ENCODE data around the gene SCAMP1. TPM values are rescaled to one million over a fixed set of nuclear protein-coding genes. Genes with fewer than 3 reads are reported as not detected.

The SCAMP1 gene
- total RNA-seq, 1 experiment from 2014 or later = 43.8 TPM

DNA sequence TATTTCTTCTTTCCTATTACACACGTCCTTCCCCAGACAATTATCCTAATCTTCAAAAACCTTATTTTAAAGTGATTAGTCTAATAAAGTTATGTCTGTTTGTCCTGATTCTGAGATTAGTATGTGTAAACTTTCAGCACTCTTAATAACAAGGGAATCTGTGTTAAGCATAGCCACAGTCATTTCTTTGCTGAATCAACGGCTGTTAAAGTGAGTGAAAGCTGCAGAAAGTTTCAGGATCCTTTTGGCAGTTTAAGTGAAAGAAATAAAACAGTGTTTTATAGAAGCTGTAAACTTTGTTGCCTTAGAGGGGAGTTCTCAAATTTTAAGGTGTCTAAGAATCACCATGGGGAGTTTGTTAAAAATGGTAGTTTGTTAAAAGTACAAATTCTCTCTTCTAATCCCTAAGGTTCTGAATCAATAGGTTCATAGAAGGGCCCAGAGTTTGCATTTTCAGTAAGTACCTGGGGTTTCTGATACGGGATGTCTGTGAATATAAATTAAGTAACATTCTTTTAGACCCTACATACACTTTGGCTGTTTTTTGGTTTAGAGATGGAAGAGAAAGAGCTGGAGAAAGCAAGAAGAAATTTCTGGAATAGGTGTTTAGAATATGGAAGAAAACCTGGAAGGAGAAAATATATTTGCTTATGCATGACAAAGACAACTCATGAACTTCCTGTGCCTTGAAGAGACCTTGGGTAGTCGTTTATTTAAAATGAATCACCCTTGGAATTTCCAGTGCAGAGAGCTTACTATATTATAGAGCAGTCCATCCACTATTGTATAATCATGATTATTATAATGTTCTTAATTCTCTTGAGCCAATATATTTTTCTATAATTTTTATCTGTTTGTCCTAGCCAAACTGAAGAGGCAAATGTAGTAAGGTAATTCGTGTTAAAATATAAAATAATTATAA is 45.7 kb downstream of the SCAMP1 start:
- ATAC-seq = no peak
- TF ChIP-seq CBFB (CRISPR knock-in tag; IDR thresholded peaks at IDR 0.05; ENCODE audit: low read depth) = no peak
- no peak for TF ChIP-seq ZNF263 (CRISPR knock-in tag; IDR thresholded peaks at IDR 0.05; ENCODE audit: low read depth)
- no peak for TF ChIP-seq GTF2I (CRISPR knock-in tag; conservative IDR thresholded peaks at IDR 0.05)
- TF ChIP-seq FOXP1 (CRISPR knock-in tag; IDR thresholded peaks at IDR 0.05; ENCODE audit: borderline replicate concordance) = no peak
- TF ChIP-seq OVOL2 (CRISPR knock-in tag; IDR thresholded peaks at IDR 0.05; ENCODE audit: borderline replicate concordance) = no peak
- TF ChIP-seq, protein P1, sequence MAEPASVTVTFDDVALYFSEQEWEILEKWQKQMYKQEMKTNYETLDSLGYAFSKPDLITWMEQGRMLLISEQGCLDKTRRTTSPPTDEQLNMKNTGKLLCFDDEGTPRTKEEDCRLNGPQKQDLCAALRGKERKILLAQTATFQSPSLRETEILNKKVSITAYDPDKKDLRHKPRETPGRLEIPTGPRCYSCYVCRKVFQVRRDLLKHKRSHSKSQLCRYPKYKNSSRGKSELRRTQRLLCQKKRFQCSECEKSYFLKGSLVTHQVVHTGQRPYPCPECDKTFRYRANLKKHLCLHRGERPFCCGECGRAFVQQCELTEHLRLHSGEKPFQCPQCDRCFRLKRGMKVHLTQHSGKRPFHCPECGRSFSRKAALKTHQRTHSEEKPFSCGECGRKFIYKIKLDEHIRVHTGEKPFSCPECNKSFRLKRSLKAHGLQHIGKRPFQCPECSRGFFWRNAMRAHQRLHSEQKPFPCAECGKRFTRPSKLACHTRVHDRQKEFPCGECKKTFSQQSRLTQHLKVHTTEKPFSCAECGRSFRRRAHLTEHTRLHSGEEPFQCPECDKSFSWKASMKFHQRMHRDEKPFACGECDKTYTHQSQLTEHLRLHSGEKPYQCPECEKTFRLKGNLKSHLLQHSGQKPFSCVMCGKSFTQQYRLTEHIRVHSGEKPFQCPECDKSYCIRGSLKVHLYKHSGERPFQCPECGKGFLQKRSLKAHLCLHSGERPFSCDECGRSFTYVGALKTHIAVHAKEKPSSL (CRISPR knock-in tag; conservative IDR thresholded peaks at IDR 0.05) = no peak
- no peak for TF ChIP-seq ZNF317 (CRISPR knock-in tag; IDR thresholded peaks at IDR 0.05; ENCODE audit: borderline replicate concordance, low read depth)
- H3K27ac Mint-ChIP-seq = no peak overlapping the region
- H3K36me3 Mint-ChIP-seq = peaks cover 3% of the 10 kb centered on the region; the same call in 1 of the 2 replicates
- DNase-seq (ENCODE audit: low spot score) = no peak
- H3K9me3 Mint-ChIP-seq = no peaks in the 10 kb centered on the region
- ChIA-PET CTCF (no interaction called here), POLR2A (no interaction called here)
- H3K4me3 Mint-ChIP-seq = no peak overlapping the region
- H3K4me1 Mint-ChIP-seq = peaks cover 24% of the 10 kb centered on the region
- H3K27me3 Mint-ChIP-seq (ENCODE audit: low read depth) = no peaks in the 10 kb centered on the region

DNA sequence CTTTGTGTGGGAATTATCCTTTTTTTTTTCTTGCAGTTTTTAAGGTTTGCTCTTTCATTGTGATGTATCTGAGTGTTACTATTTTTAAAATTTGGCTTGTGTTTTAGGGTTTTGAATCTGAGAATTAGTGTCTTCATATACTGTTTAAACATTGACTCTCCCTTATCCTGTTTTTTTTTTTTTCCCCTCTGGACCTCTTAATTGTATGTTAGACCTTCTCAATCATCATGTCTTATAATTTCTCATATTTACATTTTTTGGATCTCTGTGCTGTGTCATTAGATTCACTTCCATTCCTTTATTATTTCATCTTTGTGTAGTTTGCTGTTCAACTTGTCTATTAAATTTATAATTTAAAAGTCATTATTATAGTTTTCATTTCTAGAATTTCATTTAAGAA is 47.0 kb downstream of the SCAMP1 start:
- H3K36me3 Mint-ChIP-seq = peaks cover 3% of the 10 kb centered on the region; the same call in 1 of the 2 replicates
- H3K27me3 Mint-ChIP-seq (ENCODE audit: low read depth) = no peaks in the 10 kb centered on the region
- peaks cover 29% of the 10 kb centered on the region for H3K4me1 Mint-ChIP-seq
- ChIA-PET CTCF (no interaction called here), POLR2A (no interaction called here)
- no peak for ATAC-seq
- no peak for DNase-seq (ENCODE audit: low spot score)
- no peaks in the 10 kb centered on the region for H3K9me3 Mint-ChIP-seq
- no peak overlapping the region for H3K4me3 Mint-ChIP-seq
- H3K27ac Mint-ChIP-seq = no peak overlapping the region
- TF ChIP-seq ZNF138 (CRISPR knock-in tag; conservative IDR thresholded peaks at IDR 0.05) (no peak), PRRX2 (CRISPR knock-in tag; IDR thresholded peaks at IDR 0.05) (no peak), RELA (CRISPR knock-in tag; IDR thresholded peaks at IDR 0.05; ENCODE audit: borderline replicate concordance) (no peak), CREM (CRISPR knock-in tag; IDR thresholded peaks at IDR 0.05) (no peak), ZNF263 (CRISPR knock-in tag; IDR thresholded peaks at IDR 0.05; ENCODE audit: low read depth) (no peak), ZNF671 (CRISPR knock-in tag; IDR thresholded peaks at IDR 0.05) (no peak), ESRRA (CRISPR knock-in tag; IDR thresholded peaks at IDR 0.05; ENCODE audit: borderline replicate concordance) (no peak), SOX15 (CRISPR knock-in tag; IDR thresholded peaks at IDR 0.05) (no peak)
- TF ChIP-seq, protein P2, sequence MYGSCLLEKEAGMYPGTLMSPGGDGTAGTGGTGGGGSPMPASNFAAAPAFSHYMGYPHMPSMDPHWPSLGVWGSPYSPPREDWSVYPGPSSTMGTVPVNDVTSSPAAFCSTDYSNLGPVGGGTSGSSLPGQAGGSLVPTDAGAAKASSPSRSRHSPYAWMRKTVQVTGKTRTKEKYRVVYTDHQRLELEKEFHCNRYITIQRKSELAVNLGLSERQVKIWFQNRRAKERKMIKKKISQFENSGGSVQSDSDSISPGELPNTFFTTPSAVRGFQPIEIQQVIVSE (CRISPR knock-in tag; IDR thresholded peaks at IDR 0.05; ENCODE audit: borderline replicate concordance) = no peak
- TF ChIP-seq, protein P3, sequence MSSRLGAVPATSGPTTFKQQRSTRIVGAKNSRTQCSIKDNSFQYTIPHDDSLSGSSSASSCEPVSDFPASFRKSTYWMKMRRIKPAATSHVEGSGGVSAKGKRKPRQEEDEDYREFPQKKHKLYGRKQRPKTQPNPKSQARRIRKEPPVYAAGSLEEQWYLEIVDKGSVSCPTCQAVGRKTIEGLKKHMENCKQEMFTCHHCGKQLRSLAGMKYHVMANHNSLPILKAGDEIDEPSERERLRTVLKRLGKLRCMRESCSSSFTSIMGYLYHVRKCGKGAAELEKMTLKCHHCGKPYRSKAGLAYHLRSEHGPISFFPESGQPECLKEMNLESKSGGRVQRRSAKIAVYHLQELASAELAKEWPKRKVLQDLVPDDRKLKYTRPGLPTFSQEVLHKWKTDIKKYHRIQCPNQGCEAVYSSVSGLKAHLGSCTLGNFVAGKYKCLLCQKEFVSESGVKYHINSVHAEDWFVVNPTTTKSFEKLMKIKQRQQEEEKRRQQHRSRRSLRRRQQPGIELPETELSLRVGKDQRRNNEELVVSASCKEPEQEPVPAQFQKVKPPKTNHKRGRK (CRISPR knock-in tag; IDR thresholded peaks at IDR 0.05; ENCODE audit: borderline replicate concordance) = no peak
- TF ChIP-seq, protein P4, sequence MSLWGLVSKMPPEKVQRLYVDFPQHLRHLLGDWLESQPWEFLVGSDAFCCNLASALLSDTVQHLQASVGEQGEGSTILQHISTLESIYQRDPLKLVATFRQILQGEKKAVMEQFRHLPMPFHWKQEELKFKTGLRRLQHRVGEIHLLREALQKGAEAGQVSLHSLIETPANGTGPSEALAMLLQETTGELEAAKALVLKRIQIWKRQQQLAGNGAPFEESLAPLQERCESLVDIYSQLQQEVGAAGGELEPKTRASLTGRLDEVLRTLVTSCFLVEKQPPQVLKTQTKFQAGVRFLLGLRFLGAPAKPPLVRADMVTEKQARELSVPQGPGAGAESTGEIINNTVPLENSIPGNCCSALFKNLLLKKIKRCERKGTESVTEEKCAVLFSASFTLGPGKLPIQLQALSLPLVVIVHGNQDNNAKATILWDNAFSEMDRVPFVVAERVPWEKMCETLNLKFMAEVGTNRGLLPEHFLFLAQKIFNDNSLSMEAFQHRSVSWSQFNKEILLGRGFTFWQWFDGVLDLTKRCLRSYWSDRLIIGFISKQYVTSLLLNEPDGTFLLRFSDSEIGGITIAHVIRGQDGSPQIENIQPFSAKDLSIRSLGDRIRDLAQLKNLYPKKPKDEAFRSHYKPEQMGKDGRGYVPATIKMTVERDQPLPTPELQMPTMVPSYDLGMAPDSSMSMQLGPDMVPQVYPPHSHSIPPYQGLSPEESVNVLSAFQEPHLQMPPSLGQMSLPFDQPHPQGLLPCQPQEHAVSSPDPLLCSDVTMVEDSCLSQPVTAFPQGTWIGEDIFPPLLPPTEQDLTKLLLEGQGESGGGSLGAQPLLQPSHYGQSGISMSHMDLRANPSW (CRISPR knock-in tag; conservative IDR thresholded peaks at IDR 0.05; ENCODE audit: low read depth) = no peak
- TF ChIP-seq, protein P5, sequence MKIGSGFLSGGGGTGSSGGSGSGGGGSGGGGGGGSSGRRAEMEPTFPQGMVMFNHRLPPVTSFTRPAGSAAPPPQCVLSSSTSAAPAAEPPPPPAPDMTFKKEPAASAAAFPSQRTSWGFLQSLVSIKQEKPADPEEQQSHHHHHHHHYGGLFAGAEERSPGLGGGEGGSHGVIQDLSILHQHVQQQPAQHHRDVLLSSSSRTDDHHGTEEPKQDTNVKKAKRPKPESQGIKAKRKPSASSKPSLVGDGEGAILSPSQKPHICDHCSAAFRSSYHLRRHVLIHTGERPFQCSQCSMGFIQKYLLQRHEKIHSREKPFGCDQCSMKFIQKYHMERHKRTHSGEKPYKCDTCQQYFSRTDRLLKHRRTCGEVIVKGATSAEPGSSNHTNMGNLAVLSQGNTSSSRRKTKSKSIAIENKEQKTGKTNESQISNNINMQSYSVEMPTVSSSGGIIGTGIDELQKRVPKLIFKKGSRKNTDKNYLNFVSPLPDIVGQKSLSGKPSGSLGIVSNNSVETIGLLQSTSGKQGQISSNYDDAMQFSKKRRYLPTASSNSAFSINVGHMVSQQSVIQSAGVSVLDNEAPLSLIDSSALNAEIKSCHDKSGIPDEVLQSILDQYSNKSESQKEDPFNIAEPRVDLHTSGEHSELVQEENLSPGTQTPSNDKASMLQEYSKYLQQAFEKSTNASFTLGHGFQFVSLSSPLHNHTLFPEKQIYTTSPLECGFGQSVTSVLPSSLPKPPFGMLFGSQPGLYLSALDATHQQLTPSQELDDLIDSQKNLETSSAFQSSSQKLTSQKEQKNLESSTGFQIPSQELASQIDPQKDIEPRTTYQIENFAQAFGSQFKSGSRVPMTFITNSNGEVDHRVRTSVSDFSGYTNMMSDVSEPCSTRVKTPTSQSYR (CRISPR knock-in tag; IDR thresholded peaks at IDR 0.05) = no peak
- TF ChIP-seq, protein P6, sequence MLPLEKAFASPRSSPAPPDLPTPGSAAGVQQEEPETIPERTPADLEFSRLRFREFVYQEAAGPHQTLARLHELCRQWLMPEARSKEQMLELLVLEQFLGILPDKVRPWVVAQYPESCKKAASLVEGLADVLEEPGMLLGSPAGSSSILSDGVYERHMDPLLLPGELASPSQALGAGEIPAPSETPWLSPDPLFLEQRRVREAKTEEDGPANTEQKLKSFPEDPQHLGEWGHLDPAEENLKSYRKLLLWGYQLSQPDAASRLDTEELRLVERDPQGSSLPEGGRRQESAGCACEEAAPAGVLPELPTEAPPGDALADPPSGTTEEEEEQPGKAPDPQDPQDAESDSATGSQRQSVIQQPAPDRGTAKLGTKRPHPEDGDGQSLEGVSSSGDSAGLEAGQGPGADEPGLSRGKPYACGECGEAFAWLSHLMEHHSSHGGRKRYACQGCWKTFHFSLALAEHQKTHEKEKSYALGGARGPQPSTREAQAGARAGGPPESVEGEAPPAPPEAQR (CRISPR knock-in tag; IDR thresholded peaks at IDR 0.05) = no peak
- TF ChIP-seq, protein P7, sequence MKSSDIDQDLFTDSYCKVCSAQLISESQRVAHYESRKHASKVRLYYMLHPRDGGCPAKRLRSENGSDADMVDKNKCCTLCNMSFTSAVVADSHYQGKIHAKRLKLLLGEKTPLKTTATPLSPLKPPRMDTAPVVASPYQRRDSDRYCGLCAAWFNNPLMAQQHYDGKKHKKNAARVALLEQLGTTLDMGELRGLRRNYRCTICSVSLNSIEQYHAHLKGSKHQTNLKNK (CRISPR knock-in tag; IDR thresholded peaks at IDR 0.05) = no peak

All from WTC11 (cell line).